GM19240 (cell line): ENCODE data around the gene SNRPN.
A peak's percentile ranks its signal among the peaks of the same experiment; 100 is the strongest.
"Not testable (repeated sequence)": the region's sequence is repeated elsewhere in the genome, so short reads cannot be mapped to it uniquely, and the experiment has no call there.

Experiments used
- DNase-seq: peaks from one replicate; pipeline ENCODE4 v3.0.0; 2011; ENCODE audit warnings: low spot score; ENCODE audit not compliant: insufficient read length

The SNRPN gene

DNA sequence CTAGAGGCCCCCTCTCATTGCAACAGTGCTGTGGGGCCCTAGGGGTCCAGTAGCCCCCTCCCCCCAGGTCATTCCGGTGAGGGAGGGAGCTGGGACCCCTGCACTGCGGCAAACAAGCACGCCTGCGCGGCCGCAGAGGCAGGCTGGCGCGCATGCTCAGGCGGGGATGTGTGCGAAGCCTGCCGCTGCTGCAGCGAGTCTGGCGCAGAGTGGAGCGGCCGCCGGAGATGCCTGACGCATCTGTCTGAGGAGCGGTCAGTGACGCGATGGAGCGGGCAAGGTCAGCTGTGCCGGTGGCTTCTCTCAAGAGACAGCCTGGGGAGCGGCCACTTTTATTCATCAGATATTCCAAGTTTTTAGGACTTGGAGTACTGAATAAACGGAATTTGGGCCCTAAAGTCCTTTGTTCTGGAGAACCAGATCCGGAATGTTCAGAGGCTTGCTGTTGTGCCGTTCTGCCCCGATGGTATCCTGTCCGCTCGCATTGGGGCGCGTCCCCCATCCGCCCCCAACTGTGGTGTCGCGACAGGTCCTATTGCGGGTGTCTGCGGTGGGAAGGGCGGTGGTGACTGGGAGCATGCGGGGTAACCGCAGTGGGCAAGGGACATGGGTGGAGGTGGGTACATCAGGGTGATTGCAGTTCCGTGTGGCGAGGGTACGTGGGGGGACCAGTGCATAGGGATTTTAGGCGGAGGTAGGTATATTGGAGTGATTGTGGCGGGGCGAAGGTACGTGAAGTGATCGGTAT lies at the start of gene SNRPN, which contains the start of gene SNURF:
Gene SNRPN, plus strand, starts transcription at position 205 of the 748 bp plus-strand sequence. CDS start 19,467 bp downstream, outside the sequence.
Gene SNURF, plus strand, starts transcription at position 205 of the 748 bp plus-strand sequence. Its CDS starts 62 bp downstream, at position 267.
- DNase-seq: peak; percentile 9

DNA sequence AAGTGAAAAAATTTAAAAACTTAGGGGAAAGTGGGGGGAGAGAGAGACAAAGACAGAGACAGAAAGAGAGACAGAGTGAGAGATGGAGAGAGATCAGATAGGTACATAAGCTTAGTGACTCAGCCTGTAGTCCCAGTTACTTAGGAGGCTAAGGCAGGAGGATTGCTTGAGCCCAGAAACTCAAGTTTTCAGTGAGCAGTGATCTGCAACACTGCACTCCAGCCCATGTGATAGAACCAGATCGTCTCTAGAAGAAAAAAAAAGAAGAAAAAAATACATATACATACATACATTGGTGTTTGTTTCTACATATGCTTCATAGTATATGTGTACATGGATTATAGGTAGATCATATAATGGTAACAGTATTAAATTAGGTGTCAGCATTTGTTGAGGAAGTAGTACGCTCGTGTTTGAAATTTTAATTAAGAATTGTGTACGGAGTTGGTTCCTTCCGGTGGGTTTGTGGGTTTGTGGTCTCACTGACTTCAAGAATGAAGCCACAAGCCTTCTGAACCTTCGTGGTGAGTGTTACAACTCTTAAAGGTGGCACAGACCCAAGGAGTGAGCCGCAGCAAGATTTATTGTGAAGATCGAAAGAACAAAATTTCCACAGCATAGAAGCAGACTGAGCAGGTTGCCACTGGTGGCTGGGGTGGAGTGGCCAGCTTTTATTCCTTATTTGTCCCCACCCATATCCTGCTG lies 38.3 kb upstream of the SNRPN start:
- DNase-seq: no peak

GRCh38 chr15:24917431-24917830 lies 37.4 kb upstream of the SNRPN start:
- DNase-seq: no peak

DNA sequence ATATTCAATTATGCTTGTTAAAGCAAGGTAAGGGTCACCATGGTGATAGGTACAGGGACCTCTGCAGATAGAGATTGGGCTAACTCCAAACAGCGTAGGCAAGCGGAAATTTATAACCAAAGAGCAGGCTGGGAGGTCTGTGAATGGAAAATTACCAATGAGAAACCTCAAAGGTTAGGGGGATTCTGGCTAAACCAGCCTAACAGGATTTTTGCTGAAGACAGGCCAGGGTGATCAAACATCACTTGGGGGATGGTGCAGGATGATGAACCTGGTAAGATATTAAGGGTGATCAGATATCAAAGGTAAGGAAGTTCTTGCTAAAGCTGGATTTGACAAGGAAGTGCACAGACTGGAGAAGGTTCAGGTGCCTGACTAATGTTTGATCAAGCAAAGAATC lies 35.3 kb upstream of the SNRPN start:
- DNase-seq: no peak

DNA sequence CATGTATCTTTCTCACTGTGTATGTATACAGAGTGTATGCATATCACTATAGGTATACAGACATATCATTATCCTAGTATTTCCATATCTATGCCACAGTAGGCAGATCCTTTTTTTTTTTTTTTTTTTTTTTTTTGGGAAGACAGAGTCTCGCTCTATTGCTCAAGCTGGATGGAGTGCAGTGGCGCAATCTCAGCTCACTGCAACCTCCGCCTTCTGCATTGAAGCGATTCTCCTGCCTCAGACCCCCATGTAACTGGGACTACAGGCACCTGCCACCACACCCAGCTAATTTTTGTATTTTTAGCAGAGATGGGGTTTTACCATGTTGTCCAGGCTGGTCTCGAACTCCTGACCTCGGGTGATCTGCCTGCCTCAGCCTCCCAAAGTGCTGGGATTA lies 32.0 kb upstream of the SNRPN start:
- not testable (repeated sequence) for DNase-seq

- no peak for DNase-seq
Observed at GRCh38 chr15:24924153-24924552, 30.6 kb upstream of the SNRPN start.

DNA sequence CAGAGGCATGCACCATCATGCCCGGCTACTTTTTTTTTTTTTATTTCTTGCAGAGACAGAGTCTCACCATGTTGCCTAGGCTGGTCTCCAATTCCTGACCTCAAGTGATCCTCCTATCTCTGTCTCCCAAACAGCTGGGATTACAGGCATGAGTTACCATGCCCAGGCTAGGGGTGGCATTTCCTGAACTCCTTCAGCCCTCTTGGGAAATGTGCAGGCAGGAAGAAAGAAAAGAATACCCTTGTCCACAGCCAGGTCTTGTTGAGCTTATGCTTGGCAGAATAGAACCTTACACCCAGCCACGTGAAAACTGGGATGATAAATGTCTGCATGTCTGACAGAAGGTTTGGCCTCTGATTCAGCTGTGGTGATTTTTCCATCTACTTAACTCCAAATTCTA lies 30.2 kb upstream of the SNRPN start:
- no peak for DNase-seq

- DNase-seq: not testable (repeated sequence)
Observed at GRCh38 chr15:24931874-24932732, 22.7 kb upstream of the SNRPN start.

GRCh38 chr15:24933716-24934115 lies 21.1 kb upstream of the SNRPN start:
- no peak for DNase-seq

DNA sequence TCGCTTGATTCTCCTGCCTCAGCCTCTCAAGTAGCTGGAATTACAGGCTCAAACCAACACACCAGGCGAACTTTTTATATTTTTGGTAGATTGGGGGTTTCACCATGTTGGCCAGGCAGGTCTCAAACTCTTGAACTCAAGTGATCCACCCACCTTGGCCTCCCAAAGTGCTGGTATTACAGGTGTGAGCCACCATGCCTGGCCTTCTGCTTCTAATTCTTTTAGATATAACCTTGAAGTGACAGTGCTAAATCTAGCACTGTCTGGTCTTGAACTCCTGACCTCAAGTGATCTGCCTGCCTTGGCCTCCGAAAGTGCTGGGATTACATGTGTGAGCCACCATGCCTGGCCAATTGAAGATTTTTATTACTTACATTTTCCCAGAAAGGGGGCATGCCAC lies 16.6 kb upstream of the SNRPN start:
- DNase-seq: not testable (repeated sequence)

DNA sequence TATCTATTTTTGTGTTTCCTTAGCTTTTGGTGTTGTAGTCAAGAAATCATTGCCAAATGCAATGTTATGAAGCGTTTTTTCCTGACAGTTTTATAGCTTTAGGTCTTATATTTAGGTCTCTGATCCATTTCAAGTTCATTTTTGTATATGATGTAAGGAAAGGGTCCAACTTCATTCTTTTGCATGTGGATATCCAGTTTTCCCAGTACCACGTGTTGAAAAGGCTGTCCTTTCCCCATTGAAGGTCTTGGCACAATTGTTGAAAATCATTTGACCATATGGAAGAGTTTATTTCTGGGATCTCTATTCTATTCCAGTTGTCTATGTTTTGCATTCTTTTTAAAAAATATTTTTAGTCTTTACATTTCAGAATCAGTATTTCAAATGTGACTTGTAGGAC lies 14.6 kb upstream of the SNRPN start:
- DNase-seq: no peak

GRCh38 chr15:24943361-24943760 lies 11.4 kb upstream of the SNRPN start:
- DNase-seq: no peak

GRCh38 chr15:24944954-24945353 lies 9.8 kb upstream of the SNRPN start:
- DNase-seq: no peak

GRCh38 chr15:24945711-24946110 lies 9.1 kb upstream of the SNRPN start:
- DNase-seq: no peak

DNA sequence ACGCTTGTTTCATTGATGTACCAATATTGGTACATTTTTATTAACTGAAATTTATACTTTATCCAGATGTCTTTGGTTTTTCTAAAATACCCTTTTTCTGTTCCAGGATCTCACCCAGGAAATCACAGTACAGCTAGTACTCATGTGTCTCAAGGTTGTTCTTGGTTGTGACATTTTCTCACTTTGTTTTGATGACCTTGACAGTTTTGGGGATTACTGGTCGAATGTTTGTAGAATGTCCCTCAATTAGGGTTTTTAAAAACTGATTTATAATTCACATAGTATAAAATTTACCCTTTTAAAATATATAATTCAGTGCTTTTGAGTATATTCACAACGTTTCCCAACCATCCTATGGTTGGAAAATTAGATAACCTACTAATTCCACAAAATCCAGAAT lies 6.3 kb upstream of the SNRPN start:
- no peak for DNase-seq

DNA sequence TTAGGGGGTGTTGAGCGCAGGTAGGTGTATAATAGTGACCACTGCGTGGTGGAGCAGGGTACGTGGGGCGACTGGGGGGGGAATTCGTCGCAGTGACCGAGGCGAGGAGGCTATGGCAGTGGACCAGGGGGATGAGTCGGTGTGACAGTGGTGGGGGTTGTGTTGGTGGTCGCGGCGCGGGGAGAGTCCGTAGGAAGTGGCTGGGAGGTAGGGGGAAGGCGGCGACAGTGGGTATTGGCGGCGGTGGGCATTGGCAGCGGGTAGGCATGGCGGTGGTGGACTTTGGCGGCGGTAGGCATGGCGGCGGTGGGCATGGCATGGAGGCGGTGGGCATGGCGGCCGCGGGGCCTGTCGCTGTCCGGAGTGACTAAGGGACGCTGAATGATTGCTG lies 739 bp downstream of the SNRPN start:
- DNase-seq: no peak

DNA sequence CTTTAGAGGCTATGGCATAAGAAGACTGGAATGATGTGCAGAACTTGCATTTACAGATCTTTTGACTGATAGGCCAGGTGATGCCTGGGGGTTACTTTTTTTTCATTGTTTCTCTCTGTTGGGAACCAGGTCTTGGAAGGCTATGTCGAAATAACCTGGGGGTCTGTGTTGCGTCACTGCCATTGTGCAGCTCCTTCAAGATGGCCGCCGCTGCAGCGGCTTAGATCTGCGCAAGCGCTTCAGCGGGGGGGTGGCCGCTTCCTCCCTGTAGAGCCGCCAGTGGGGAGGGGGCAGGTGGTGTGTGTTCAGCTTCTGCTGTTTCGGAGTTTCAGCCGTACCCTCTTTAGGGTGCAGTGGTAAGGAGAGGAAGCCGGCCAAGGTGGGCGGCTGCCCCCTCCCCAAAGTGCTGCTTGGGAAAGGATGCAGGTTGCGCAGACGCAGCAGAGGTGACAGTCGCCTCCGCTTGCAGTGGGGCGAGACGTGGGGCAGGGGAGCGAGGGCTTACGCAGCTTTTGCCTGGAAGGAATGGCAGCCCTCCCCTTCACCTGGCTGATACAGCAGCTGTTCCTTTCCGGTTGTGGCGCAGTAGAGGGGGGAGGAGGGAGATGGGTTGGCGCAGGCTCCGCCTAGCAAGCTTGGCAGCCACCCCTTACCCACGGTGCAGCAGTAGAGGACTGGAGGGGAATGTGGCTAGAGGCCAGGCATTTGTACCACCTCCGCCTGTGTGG lies 1.5 kb downstream of the SNRPN start:
- peak; percentile 18 for DNase-seq

DNA sequence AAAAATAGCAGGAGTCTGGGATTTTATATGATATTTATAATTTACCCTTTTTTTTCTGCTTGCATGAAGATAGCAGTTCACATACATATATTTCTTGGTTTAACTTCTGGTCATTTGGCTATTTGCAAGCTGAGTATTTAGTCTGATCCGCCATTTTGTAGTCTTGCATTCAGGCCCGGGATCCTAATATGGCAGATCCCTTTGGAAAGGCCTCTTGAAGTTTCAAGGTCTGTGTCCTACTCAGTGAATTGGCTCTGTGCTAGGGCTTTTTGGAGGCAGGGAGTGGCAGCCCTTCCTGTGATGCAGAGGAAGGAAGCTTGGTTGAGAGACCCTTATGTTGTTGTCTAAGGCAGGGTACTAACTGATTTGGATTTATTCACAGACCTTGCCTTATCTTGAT lies 2.9 kb downstream of the SNRPN start:
- no peak for DNase-seq

- DNase-seq: no peak
Observed at GRCh38 chr15:24961967-24962366, 7.2 kb downstream of the SNRPN start.

DNA sequence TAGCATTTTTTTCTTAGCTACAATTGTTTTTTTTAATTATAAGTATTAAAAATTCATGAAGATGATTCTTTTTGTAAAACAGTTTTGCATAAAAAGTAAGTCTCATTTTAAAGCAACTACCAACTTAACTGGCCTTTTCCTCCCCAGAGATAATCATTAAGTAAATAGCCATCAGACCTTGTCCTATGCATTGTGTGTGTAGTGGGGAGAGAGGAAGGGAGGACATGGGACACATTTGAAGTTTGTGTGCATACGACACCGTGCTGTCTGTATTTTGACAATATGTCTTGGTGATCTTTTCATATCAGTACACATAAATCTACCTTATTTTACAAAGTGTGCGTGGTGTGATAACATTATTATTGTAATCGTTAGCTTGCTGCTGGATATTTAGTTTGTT lies 8.1 kb downstream of the SNRPN start:
- no peak for DNase-seq
